IPS-15b (cell line): ENCODE results near the gene PEX5.
"Not testable (repeated sequence)": the region's sequence is repeated elsewhere in the genome, so short reads cannot be mapped to it uniquely, and the experiment has no call there.

Source experiments
- H3K27me3 ChIP-seq: one replicate; pipeline ENCODE4 v1.6.1; 2013; ENCODE audit warnings: low read length; ENCODE audit not compliant: control insufficient read depth, insufficient read depth
- H3K36me3 ChIP-seq: one replicate; pipeline ENCODE4 v1.6.1; 2013; ENCODE audit warnings: low read length; ENCODE audit not compliant: control insufficient read depth, insufficient read depth
- H3K4me1 ChIP-seq: one replicate; pipeline ENCODE4 v1.6.1; 2013; ENCODE audit warnings: mild to moderate bottlenecking, low read length; ENCODE audit not compliant: control insufficient read depth, insufficient read depth
- H3K4me3 ChIP-seq: one replicate; pipeline ENCODE4 v1.5.1; 2013; ENCODE audit warnings: low read depth, low read length
- H3K9ac ChIP-seq: one replicate; pipeline ENCODE4 v1.6.1; 2013; ENCODE audit warnings: low read depth, mild to moderate bottlenecking, low read length
- H3K9me3 ChIP-seq: one replicate; pipeline ENCODE4 v1.6.1; 2013; ENCODE audit warnings: mild to moderate bottlenecking, low read length; ENCODE audit not compliant: control insufficient read depth, insufficient read depth

PEX5 gene

GRCh38 chr12:7241404-7242005 lies 52.0 kb downstream of the PEX5 start:
- no peak overlapping the region for H3K9ac ChIP-seq
- H3K4me3 ChIP-seq = no peak overlapping the region
- H3K36me3 ChIP-seq = no peaks in the 10 kb centered on the region
- H3K4me1 ChIP-seq = no peaks in the 10 kb centered on the region
- no peaks in the 10 kb centered on the region for H3K9me3 ChIP-seq
- no peaks in the 10 kb centered on the region for H3K27me3 ChIP-seq

DNA sequence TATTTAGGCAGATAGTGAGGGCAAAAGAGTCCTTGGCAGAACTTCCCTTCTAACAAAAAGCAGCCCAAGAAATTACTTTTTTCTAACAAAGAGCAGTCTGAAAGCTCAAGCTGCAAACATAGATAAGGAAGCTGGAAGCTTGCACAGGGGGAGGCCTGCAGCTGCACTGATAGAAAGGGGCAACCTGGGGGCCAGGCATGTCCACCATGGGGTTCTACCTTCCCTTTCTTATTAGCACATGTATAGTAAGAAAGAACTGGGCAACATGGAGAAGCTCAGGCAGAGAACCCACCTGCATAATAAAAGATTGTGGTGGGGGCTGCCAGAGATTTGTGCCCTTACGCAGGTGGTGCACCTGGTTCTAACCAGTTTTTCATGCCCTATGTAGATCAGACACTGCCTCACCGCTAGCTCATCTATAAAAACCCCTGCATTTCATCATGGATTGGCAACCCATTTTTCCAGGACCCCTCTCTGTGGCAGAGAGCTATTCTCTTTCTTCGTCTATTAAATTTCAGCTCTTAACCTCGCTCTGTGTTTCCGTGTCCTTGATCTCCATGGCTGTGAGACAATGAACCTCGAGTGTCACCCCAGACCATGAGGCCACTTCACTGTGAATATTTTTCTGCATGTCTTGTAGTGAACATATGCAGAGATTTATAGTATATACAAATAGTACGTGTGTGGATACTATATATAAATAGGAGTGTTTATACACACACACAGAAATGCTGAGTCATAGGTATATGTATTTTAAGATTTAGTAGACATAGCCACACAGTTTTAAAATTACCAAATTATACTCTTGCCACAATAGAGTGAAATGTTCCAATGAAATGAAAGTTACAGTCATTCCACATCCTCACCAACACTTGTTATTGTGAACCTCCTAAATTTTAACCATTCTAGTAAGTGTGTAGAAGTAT lies 53.0 kb downstream of the PEX5 start:
- H3K9me3 ChIP-seq = no peaks in the 10 kb centered on the region
- H3K36me3 ChIP-seq = no peaks in the 10 kb centered on the region
- H3K27me3 ChIP-seq = no peaks in the 10 kb centered on the region
- H3K9ac ChIP-seq = no peak overlapping the region
- no peaks in the 10 kb centered on the region for H3K4me1 ChIP-seq
- no peak overlapping the region for H3K4me3 ChIP-seq

DNA sequence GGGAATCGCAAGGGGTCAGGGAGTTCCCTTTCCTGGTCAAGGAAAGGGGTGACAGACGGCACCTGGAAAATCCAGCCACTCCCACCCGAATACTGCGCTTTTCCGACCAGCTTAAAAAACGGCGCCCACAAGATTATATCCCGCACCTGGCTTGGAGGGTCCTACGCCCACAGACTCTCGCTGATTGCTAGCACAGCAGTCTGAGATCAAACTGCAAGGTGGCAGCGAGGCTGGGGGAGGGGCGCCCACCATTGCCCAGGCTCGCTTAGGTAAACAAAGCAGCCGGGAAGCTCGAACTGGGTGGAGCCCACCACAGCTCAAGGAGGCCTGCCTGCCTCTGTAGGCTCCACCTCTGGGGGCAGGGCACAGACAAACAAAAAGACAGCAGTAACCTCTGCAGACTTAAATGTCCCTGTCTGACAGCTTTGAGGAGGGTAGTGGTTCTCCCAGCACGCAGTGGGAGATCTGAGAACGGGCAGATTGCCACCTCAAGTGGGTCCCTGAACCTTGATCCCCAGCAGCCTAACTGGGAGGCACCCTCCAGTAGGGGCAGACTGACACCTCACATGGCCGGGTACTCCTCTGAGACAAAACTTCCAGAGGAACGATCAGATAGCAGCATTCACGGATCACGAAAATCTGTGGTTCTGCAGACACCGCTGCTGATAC lies 62.0 kb downstream of the PEX5 start:
- H3K4me3 ChIP-seq, H3K9me3 ChIP-seq, H3K9ac ChIP-seq, H3K36me3 ChIP-seq, H3K27me3 ChIP-seq, H3K4me1 ChIP-seq: not testable (repeated sequence)

DNA sequence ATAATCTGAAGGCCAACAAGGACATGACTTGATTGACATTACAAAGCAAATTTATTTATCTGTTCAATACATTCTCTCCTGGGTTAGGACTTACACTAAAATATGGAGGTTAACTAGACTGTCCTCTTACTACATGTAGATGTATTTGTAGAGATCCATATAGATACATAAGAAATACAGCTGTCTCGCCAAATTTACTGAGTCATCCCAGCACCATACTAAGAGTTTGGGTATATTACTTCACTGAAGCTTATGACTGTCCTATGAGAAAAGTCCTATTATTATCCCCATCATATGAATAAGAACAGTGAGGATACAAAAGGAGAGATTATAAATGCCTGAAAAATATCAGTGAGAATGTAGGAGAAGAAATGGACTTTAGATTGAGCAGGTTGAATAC lies 69.6 kb downstream of the PEX5 start:
- no peaks in the 10 kb centered on the region for H3K9me3 ChIP-seq
- H3K4me3 ChIP-seq = no peak overlapping the region
- H3K4me1 ChIP-seq = no peaks in the 10 kb centered on the region
- H3K27me3 ChIP-seq = no peaks in the 10 kb centered on the region
- H3K9ac ChIP-seq = no peak overlapping the region
- no peaks in the 10 kb centered on the region for H3K36me3 ChIP-seq
